Limb (tissue), 2 donors: ENCODE data around the gene WDR82.
A peak's percentile ranks its signal among the peaks of the same experiment; 100 is the strongest.

Experiments used
- DNase-seq, 2 donors: peaks; one replicate each; pipeline ENCODE4 v3.0.0-alpha.2; 2016; ENCODE audit errors: extremely low spot score in 2 of 2

The WDR82 gene

DNA sequence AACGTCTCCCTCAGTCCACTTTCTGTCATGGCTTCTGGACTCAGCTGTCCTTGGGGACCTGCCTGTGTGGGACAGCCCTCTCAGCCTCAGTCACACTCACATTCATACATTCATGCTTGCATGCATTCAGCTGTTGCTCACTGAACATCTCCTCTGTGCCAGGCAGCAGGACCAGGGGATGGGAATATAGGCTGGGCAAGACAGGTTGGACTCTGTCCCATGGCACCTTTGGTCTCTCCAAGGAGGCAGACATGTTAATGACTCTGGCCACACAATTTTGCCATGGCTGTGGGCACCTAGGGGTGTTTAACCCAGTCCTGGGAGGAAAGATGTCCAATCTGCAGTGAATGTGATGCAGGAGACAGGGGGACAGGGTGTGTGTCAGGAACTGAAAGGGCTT is 29.9 kb upstream of the WDR82 start:
- no peak for DNase-seq

DNA sequence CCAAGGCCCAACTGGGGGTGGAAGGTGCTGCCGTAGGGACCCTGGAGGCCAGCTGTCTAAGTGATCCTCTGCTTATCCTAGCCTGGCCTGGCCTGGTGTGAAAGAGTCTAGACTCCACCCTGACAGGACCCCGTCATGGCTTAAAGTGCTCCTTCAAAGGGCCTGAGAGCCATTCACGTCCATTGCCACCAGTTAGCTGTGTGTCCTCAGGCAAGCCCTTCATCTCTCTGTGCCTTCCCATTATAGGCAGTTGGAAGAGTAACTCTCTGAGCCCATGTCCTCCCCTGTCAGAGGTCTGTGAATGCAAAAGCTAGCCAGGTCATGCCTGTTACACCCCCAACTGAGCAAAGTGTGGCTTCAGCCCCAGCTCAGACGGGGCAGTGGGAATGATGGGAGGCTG is 28.5 kb upstream of the WDR82 start:
- no peak for DNase-seq

DNA sequence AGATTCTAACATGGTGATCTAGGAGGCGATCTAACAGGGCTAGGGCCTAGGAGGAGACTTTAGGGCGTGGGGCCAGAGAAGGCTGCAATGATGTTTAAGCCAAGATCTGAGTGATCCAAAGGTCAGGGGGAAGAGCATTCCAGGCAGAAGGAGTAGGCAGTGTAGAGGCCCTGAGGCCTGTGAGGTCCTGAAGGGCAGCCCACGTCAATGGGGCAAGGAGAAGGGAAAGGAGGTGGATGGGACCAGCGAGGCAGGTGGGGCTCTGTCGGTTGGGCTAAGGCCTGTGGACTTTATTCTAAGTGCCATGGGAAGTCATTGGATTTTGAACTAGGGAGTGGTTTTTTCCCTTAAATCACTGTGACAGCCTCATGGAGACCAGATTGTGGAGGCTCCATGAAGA is 27.5 kb upstream of the WDR82 start:
- DNase-seq, result no peak

DNA sequence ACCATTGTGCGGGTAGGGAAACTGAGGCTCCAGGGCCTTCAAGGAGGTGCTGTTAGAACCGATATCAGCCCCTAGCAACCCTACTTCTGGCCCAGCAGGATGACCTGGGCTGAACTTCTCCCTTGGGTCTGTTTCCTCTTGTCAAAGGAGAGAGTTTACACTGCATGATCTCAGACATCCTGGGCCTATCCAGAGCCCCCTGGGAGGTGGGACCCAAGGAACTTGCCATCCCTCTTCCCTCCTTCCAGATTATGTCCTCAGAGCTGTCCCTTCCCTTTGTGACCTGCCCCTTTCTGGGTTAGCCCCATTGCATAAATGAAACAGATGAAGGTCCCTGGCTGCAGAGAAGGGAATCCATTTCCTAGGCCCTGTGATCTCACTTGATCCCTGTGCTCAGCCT is 25.4 kb upstream of the WDR82 start:
- DNase-seq, result no peak

DNA sequence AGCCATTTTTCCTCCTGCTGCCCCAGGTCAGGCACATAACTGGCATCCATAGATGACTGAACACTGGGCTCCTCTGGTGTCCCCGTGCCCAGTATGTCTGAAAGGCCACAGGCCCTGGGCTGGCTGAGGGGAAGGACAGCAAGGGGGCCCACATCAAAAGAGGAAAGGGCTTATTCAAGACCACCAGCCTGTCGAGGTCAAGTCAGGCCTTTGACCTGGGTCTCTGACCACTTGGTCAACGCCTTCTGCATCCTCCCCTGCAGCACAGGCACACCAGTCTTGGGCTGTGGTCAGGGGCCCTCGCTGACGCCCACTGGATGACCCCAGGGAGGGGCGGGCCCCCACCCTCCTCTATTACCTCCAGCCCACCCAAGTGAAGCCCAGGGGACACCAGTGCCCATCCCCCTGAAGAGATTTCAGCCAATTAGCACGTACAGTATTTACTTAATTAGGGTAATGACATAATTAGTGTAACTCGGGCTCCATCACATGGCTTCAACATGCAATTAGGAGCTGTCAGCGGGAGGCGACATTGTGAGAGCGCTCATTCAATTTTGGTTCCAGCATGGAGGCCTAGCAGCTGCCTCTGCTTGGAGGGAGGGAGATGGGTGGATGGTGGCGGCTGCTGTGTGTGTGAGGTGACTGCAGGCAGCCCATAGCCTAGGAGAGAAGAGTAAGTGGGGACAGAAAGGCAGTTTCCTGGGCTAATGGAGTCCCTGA is 24.1 kb upstream of the WDR82 start:
- no peak for DNase-seq

DNA sequence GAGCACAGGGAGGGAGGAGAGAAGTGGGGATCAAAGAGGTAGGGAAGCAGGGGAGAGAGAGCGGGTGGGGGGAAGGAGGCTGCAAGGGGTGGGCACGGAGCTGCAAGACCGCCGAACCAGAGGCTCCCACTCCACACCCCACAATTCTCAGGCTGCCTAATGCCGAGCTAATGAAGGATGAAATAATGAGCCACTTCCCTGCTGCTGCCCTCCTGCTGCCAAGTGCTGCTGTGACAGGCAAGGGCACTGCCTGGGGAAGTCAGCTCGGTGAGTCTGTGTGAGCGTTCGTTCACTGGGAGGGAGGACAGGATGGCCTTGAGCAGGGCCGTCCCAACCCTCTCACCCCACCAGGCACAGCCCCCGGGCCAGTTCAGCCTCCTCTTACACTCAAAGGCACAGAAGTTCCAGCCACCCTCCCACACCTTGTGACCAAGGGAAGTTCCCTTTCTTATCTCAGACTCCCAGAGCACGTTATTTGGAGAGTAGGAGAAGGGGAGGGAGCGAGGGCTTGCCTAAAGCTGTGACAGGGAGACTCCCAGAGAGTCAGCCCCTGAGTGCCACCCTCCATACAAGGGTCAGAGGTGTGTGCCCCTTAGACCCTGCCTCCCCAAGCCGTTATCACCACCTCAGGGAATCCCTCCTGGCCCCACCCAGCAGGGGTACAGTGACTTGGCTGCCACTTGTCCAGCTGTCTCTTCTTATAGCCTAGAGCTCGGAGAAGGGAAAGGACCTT is 21.6 kb upstream of the WDR82 start:
- no peak for DNase-seq

DNA sequence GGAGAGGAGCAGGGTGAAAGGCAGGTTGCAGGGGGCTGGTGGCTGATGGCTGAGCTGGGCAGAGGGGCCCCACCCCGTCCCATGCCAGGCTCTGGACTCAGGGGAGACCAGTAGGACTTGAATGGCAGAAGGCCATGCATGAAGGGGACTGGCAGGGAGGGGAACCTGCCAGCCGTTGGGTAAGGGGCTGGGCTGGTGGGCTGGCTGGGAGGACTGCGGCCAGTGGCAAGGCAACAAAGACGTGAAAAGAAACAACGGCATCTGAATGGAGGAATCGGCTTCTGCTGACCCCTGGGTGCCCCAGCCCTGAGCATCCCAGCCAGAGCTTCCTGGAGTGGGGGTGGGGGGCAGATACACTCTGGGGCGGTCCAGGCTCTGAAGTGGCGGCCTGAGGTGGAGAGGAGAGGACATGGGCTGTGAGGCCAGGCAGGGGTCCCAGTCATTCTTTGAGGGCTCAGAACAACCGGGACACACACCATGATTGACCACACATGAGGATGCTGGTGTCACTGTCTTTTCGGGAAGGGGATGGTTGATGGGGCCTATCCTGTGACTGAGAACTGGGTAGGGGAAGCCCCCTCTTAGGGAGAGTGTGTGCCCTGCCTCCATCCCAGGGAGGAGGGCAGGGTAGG is 20.9 kb upstream of the WDR82 start:
- DNase-seq, result no peak

DNA sequence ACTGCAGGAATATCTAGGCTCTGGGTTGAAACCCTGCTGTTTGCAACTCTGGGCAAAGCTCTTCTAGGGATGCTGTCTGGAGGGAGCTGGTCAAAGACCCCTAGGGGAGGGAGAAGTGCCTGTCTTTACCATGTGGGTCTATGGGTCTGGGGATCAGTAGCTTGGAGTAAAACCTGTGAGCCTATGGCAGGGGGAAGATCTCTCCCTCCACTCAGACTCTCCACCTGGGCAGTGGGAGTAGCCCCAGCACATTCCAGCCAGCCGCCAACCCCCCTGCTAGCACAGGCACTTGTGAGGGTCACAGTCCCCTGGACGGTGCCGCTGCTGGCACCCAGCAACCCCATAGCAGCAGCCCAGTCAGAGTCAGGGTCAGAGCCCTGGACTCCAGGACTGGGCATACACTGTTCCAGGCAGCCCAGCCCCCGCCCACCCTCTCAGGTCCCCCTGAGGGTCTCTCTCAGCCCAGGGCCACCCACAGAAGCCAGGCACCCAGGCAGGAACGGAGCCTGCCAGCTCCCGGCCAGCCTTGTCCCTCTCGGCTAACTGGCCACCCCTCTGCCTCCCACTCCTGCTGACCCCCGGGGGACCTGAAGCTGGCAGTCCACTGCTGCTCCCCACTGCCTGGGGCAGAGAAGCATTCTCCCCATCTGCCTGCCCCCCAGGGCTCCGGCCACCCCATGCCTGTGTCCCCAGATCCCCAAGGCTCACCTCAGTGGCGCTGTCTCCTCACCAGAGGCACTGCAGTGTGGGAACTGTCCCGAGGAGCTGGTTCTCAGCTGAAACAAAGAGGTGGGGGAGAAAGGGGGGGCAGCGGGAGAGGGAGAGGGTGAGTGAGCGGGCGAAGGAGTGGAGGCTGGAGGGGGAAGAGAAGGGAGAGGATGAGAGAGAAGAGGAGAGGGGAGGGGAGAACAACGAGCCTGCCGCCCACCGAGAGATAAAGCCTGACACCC is 20.0 kb upstream of the WDR82 start:
- peak in 1 of 2 donors; percentile 79 for DNase-seq

DNA sequence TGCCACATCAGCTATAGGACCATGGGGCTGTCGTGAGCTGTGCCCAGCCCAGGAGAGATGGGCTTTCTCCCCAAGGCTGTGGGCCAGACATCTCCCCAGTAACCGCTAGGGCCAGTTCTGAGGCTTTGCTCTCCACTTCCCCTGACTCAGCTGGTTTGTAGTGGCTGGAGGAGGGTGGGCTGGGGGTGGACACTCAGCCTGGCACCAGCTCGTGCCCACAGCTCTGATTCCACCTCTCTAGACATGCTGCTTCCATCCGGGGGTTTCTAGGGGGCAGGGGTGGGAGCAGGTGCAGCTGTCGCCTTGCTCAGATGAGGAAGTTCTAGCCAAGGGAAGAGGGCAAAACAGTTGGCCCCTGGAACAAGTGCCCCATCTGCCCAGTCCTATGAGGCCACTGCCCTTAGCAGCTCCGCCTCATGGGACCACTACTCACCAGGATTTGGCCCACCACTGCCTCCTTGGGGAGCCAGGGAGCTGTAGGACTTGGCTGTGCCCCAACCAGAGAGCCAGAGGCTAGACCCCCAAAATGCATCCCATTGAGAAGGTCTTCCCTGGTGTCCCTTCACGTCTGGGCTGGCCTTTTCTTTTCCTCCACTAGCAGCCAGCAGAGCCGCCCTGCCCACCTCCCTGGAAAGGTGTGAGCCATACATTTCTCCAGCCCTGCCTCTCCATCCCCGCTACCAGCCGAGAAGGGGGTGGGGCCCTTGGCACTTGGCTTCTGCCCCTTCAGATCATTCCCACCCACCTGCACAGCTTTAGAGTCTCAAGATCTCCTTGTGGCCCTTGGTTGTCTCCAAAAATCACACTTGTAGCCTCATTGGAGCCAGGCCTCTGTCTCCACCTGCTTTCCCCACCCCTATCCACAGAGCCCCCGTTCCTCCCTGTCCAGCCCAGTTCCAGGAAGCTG is 19.0 kb upstream of the WDR82 start:
- DNase-seq, result no peak

DNA sequence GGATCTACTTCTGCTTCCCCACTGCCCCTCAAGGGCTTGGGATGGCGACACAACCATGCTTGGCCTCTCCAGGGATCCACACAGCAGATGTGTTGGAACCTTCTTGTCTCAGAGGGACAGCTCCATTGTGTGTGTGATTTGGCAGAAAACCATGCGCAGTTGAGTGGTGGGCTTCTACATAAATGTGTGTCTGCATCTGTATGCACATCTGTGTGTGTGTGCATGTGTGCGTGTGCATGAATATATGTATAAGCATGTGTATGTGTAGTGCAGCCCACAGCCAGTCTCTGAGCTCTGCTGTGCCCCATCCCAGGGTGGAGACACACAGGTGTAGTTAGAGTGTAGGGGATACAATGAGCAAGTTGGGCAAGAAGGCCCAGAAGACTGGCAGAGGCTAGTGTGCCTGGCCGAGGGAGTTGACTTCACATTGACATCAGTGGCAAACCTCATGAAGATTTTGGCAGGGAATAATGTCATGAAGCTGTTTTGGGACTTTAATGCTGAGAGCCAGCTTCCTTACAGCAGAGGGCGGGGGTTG is 17.3 kb upstream of the WDR82 start:
- no peak for DNase-seq

DNA sequence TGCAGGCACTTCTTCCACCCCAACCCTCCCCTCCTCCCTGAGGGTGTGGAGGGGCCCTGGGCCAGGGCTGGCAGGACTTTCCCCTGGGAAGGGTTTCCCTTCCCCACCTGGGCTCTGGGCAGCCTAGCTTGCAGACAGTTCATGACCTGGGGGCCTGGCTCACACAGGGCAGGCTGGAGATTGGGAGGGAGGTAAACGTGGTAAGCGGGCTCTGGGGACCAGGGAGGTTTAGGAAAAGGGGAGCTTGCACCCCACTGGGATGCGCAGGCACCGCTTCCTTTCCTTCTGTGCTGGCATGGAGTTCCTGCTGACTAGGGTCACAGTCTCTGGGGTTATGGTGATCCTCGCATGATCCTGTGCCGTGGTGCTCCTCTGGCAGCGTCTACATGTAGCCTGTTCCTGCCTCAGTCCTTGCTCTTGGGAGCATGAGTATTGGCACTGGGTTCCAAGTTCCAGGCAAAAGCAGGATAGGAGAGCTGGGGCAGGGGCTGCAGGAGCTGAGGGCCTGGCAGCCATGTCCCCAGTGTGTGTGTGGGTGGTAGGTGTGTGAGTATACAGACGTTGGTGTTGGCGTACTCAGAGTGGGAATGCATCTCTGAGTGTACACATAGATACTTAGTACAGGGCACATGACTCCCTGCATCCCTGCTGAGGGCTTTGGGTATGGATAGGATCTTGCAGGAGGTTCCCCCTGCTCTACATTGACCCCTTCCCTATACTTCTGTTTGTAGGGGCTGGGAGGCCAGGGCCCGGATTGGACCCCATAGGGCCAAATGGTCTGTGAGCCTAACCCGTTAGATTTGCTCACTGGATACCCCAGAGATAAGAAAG is 16.1 kb upstream of the WDR82 start:
- no peak for DNase-seq

DNA sequence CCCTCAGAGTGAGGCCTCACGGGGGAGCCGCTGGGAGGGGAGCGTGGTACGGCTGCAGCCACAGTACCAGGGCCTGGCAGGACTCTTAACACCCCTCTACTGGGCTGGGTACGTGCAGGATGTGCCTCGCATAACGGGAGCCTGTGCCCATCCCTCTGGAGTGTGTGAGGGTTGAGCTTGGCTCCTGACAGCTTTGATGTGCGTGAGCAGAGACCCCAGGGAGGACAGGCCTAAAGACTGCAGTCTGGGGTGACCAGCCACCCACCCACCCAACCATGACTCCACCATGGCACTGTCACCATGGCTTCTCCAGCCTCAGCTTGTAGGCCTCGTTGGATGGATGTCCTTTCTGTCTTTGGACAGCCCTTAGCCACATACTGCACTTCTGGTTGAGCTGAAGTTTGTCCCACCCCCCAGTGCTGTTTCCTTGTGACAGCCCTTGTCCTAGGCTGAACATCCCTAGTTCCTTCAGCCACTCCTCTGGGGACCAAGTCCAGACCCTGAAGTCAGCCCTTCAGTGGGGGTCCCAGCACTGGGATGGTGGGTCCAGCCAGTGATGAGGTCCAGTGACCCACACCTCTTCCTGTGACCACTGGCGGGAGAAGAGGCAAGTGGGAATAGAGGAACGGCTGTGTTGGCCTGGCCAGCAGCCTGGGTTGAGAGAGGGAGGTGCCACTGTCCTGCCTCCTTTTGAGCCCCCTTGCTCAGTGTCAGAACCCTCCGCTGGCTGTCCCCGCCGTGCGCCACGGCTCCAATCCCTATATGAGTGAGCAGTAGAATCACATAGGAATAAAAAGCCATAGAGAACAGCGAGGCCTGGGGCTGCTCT is 15.3 kb upstream of the WDR82 start:
- no peak for DNase-seq

DNA sequence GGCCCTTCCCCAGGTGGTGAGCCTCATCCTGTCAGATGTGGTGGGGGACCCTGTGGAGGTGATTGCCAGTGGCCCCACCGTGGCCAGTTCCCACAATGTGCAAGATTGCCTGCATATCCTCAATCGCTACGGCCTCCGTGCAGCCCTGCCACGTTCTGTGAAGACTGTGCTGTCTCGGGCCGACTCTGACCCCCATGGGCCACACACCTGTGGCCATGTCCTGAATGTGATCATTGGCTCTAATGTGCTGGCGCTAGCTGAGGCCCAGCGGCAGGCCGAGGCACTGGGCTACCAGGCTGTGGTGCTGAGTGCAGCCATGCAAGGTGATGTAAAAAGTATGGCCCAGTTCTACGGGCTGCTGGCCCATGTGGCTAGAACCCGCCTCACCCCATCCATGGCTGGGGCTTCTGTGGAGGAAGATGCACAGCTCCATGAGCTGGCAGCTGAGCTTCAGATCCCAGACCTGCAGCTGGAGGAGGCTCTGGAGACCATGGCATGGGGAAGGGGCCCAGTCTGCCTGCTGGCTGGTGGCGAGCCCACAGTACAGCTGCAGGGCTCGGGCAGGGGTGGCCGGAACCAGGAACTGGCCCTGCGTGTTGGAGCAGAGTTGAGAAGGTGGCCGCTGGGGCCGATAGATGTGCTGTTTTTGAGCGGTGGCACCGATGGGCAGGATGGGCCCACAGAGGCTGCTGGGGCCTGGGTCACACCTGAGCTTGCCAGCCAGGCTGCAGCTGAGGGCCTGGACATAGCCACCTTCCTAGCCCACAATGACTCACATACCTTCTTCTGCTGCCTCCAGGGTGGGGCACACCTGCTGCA is 14.0 kb upstream of the WDR82 start:
- DNase-seq, result no peak

DNA sequence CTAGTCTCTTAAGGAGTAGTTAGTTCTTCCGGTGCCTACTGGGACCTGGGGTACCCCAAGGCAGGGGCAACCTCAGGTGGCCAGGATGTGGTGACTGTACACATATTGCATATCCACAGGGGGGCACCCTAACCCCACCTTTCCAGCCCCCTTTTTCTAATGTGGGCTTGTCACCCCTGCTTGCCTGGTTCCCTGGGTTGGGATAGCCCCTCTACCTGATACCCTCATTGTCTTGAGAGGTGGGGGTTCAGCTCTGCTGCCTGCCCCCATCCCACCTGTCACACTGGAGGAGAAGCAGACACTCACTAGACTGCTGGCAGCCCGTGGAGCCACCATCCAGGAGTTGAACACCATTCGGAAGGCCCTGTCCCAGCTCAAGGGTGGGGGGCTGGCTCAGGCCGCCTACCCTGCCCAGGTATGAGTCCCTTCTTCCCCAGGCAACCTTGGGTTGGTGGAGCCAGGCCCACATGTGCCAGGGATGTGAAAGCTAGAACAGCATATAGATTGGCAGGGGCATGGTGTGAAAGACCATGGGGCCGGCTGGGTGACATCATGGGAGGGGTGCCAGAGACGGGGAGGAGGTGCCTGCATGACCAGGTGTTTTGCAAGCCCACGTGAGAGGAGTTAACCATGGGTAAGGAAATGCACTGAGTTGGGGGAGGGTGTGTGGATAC is 13.2 kb upstream of the WDR82 start:
- DNase-seq, result no peak

DNA sequence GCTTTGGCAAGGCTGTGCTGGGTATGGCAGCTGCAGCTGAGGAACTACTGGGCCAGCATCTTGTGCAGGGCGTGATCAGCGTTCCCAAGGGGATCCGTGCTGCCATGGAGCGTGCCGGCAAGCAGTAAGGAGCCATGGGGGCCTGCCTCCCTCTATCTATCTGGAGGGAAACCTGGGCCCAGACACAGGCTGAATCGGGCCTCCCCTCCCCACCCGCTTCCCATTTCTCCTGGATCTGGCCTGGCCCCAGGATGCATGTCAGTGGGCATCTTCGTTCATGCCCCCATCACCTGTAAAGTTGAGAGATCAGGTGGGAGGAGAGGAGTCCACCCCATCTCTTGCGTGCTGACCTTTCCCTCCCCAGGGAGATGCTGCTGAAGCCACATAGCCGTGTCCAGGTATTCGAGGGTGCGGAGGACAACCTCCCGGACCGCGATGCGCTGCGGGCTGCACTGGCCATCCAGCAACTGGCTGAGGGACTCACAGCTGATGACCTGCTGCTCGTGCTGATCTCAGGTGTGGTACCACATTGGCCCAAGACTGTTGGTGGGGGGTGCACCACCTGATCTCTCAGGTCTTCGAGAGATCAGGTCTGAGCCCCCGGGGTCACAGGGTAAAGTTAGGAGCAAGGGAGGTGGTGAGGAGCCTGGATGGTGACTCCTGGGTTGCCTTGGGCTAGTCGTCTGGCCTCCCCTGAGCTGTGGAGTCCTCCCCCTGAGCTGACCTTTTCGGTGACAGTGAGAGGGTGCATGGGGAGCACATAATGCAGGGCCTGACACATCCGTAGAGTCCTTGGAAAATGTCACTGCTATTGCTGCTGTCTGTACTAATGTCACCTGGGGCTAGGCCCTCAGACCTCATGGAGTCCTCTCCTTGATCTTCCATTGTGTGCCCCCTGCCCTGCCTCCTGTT is 12.4 kb upstream of the WDR82 start:
- peak in 1 of 2 donors; percentile 24 for DNase-seq
